Measurements from ENCODE around the gene ACP2.
A peak's percentile ranks its signal among the peaks of the same experiment; 100 is the strongest.

The ACP2 gene

GRCh38 chr11:47260366-47260765, 11.8 kb upstream of the ACP2 start:
- no peak for TF ChIP-seq CTCF (IDR thresholded peaks at IDR 0.05; ENCODE audit: low read depth, low read length)
- DNase-seq (ENCODE audit: low read depth in 2 of 2): no peak
- no peak overlapping the region for H3K4me3 ChIP-seq (replicated peaks in 1 of 2; ENCODE audit: low read depth in 2 of 2, low read length in 2 of 2)

GRCh38 chr11:47259232-47259977, 10.8 kb upstream of the ACP2 start:
- DNase-seq (ENCODE audit: low read depth in 2 of 2): peak; percentile 54 to 63
- TF ChIP-seq CTCF (IDR thresholded peaks at IDR 0.05; ENCODE audit: low read depth, low read length): peak; percentile 76
- no peak overlapping the region for H3K4me3 ChIP-seq (replicated peaks in 1 of 2; ENCODE audit: low read depth in 2 of 2, low read length in 2 of 2)

- H3K4me3 ChIP-seq (replicated peaks in 1 of 2; ENCODE audit: low read depth in 2 of 2, low read length in 2 of 2): peak overlapping the region; percentile 21 to 43
Measured at GRCh38 chr11:47258317-47258902, 9.8 kb upstream of the ACP2 start.

GRCh38 chr11:47257517-47258316, 9.1 kb upstream of the ACP2 start, which contains the start of gene NR1H3:
NR1H3 (plus strand) TSS chr11:47257996; CDS start chr11:47259217, 1,221 bp downstream.
- peak; percentile 61 to 97 for DNase-seq (ENCODE audit: low read depth in 2 of 2)
- peak; percentile 73 for TF ChIP-seq CTCF (IDR thresholded peaks at IDR 0.05; ENCODE audit: low read depth, low read length)
- H3K4me3 ChIP-seq (replicated peaks in 1 of 2; ENCODE audit: low read depth in 2 of 2, low read length in 2 of 2): peak within 1 kb of the TSS; percentile 21 to 43

More at GRCh38 chr11:47258317-47258902, 9.8 kb upstream of the ACP2 start:
- no peak for DNase-seq (ENCODE audit: low read depth in 2 of 2)
- TF ChIP-seq CTCF (IDR thresholded peaks at IDR 0.05; ENCODE audit: low read depth, low read length): no peak

- no peak for TF ChIP-seq CTCF (IDR thresholded peaks at IDR 0.05; ENCODE audit: low read depth, low read length)
- no peak for DNase-seq (ENCODE audit: low read depth in 2 of 2)
- no peak overlapping the region for H3K4me3 ChIP-seq (replicated peaks in 1 of 2; ENCODE audit: low read depth in 2 of 2, low read length in 2 of 2)
Measured at GRCh38 chr11:47257177-47257516, 8.5 kb upstream of the ACP2 start.

- TF ChIP-seq CTCF (IDR thresholded peaks at IDR 0.05; ENCODE audit: low read depth, low read length): no peak
- no peak for DNase-seq (ENCODE audit: low read depth in 2 of 2)
- H3K4me3 ChIP-seq (replicated peaks in 1 of 2; ENCODE audit: low read depth in 2 of 2, low read length in 2 of 2): no peak overlapping the region
Measured at GRCh38 chr11:47256374-47256773, 7.8 kb upstream of the ACP2 start.
